GM12801 (cell line): ENCODE measurements around the gene PRR33.

Experiments used
- CTCF ChIP-seq: IDR thresholded peaks from one replicate; pipeline ENCODE4 v1.5.1; 2011; ENCODE audit warnings: control low read depth; ENCODE audit not compliant: insufficient read length; ENCODE audit errors: extremely low read depth

The PRR33 gene

GRCh38 chr11:1930462-1930830, 38.8 kb upstream of the PRR33 start:
- no peak for TF ChIP-seq CTCF

GRCh38 chr11:1929621-1930461, 38.1 kb upstream of the PRR33 start:
- no peak for TF ChIP-seq CTCF

- no peak for TF ChIP-seq CTCF
Measured at GRCh38 chr11:1928891-1929541, 37.3 kb upstream of the PRR33 start.

GRCh38 chr11:1928470-1928890, 36.8 kb upstream of the PRR33 start:
- TF ChIP-seq CTCF = no peak

- no peak for TF ChIP-seq CTCF
Measured at GRCh38 chr11:1927848-1928469, 36.3 kb upstream of the PRR33 start.

- no peak for TF ChIP-seq CTCF
Measured at GRCh38 chr11:1927026-1927847, 35.5 kb upstream of the PRR33 start.
